ENCODE measurements around the gene ZP1.

DNA sequence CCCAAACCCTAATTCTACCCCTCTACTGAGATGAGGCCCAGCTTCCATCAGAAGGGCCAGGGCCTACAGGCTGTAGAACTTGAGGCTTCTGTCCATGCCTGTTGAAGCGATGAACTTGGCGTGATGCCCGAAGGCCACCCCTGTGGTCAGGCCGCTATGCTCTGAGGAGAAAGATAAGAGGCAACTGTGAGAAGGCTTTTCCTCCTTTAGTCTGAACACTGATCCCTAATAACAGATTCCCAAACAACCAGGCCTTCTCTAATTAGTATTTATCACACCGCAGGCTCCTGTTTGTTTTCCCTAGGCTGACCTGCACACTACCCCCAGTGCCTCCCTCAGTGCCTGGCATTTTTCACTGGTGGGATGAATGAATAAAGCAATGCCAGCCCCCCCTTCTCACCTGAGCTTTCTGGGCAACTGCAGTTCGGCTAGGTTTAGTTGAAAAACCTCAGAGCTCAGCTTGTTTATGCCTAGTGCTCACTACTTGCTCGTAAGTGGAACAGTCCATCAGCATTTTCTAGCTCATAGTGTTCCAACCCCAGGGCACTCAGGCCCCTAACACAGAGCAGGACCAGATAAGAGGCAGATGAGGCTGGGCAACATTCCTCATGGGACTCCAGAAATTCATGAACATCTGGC is 23.9 kb downstream of the ZP1 start:
- TF ChIP-seq CTCF (IDR thresholded peaks at IDR 0.05; ENCODE audit: low read depth, low read length, missing input control) (no peak), YY1 (IDR thresholded peaks at IDR 0.05) (no peak), GABPA (IDR thresholded peaks at IDR 0.05 in 1 of 2, conservative IDR thresholded peaks at IDR 0.05 in 1 of 2) (no peak), RAD21 (IDR thresholded peaks at IDR 0.05) (no peak), ATF3 (IDR thresholded peaks at IDR 0.05) (no peak), EGR1 (IDR thresholded peaks at IDR 0.05; ENCODE audit: low read depth in 2 of 2) (no peak), TAF1 (conservative IDR thresholded peaks at IDR 0.05) (no peak)
- TF ChIP-seq, protein P1, sequence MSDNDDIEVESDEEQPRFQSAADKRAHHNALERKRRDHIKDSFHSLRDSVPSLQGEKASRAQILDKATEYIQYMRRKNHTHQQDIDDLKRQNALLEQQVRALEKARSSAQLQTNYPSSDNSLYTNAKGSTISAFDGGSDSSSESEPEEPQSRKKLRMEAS (IDR thresholded peaks at IDR 0.05), result no peak
- TF ChIP-seq, protein P2, sequence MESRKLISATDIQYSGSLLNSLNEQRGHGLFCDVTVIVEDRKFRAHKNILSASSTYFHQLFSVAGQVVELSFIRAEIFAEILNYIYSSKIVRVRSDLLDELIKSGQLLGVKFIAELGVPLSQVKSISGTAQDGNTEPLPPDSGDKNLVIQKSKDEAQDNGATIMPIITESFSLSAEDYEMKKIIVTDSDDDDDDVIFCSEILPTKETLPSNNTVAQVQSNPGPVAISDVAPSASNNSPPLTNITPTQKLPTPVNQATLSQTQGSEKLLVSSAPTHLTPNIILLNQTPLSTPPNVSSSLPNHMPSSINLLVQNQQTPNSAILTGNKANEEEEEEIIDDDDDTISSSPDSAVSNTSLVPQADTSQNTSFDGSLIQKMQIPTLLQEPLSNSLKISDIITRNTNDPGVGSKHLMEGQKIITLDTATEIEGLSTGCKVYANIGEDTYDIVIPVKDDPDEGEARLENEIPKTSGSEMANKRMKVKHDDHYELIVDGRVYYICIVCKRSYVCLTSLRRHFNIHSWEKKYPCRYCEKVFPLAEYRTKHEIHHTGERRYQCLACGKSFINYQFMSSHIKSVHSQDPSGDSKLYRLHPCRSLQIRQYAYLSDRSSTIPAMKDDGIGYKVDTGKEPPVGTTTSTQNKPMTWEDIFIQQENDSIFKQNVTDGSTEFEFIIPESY (IDR thresholded peaks at IDR 0.05), result no peak
- TF ChIP-seq, protein P3, sequence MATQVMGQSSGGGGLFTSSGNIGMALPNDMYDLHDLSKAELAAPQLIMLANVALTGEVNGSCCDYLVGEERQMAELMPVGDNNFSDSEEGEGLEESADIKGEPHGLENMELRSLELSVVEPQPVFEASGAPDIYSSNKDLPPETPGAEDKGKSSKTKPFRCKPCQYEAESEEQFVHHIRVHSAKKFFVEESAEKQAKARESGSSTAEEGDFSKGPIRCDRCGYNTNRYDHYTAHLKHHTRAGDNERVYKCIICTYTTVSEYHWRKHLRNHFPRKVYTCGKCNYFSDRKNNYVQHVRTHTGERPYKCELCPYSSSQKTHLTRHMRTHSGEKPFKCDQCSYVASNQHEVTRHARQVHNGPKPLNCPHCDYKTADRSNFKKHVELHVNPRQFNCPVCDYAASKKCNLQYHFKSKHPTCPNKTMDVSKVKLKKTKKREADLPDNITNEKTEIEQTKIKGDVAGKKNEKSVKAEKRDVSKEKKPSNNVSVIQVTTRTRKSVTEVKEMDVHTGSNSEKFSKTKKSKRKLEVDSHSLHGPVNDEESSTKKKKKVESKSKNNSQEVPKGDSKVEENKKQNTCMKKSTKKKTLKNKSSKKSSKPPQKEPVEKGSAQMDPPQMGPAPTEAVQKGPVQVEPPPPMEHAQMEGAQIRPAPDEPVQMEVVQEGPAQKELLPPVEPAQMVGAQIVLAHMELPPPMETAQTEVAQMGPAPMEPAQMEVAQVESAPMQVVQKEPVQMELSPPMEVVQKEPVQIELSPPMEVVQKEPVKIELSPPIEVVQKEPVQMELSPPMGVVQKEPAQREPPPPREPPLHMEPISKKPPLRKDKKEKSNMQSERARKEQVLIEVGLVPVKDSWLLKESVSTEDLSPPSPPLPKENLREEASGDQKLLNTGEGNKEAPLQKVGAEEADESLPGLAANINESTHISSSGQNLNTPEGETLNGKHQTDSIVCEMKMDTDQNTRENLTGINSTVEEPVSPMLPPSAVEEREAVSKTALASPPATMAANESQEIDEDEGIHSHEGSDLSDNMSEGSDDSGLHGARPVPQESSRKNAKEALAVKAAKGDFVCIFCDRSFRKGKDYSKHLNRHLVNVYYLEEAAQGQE (IDR thresholded peaks at IDR 0.05), result no peak

All from liver (tissue), 3 donors.